HCT116 (cell line): ENCODE results near the gene SFTPA2. TPM values are rescaled to one million over a fixed set of nuclear protein-coding genes. Genes with fewer than 3 reads are reported as not detected.

ENCODE experiments used
- ATAC-seq: fragments of 200-7000 bp; cut with Tn5 transposase; 2 replicates; pipeline ENCODE4 v1.9.1; 2020; ENCODE audit warnings: mild to moderate bottlenecking, moderate library complexity
- BruUV-seq: library from RNA; stranded (reverse); fragments of 400-500 nt; replicated peaks from 2 replicates; lab custom pipeline; 2021; lab: Mats Ljungman, UMichigan
- CTCF ChIA-PET: fragments of 300-600 bp; sonication (Branson Sonifier 250); formaldehyde crosslinking; loops from one replicate; lab custom pipeline; 2021; ENCODE audit warnings: antibody characterized with exemption; lab: Charles Lee
- POLR2A ChIA-PET: fragments of 300-600, 350-600 bp; sonication (Branson Sonifier 250); formaldehyde crosslinking; loops from one replicate; lab custom pipeline; 2021; ENCODE audit warnings: antibody characterized with exemption; lab: Charles Lee
- RAD21 ChIA-PET, 2 experiments: fragments of 300-600 bp; sonication (Branson Sonifier 250); formaldehyde crosslinking; loops; one replicate each; lab custom pipeline; 2023; ENCODE audit warnings: low total read pairs in 2 of 2; ENCODE audit not compliant: uncharacterized antibody in 2 of 2, unreplicated experiment in 2 of 2, low non-redundant PET in 1 of 2; lab: Charles Lee
- DNase-seq: peaks from one replicate; pipeline ENCODE4 v3.0.0-alpha.2; 2010; ENCODE audit warnings: low read depth, low spot score
- H2AFZ ChIP-seq: fragments of 200-600 bp; shearing (Covaris generic), sonication (generic); 2 replicates; pipeline ENCODE4 v1.6.1; 2017; ENCODE audit warnings: low read depth, mixed run types, mixed read lengths, antibody characterized with exemption, low read length; ENCODE audit not compliant: poor library complexity, severe bottlenecking
- H3K27ac ChIP-seq: 2 replicates; pipeline ENCODE4 v1.5.1; 2012; ENCODE audit warnings: low read depth, low read length
- H3K27me3 ChIP-seq: fragments of 200-600 bp; sonication (generic); 2 replicates; pipeline ENCODE4 v1.6.1; 2016; ENCODE audit warnings: mixed run types, low read length, mixed read lengths; ENCODE audit not compliant: insufficient read depth
- H3K36me3 ChIP-seq, 2 experiments: fragments of 200-500 bp in 1 of 2; fragments of 200-600 bp in 1 of 2; sonication (Bioruptor generic) in 1 of 2; sonication (generic) in 1 of 2; 2 replicates each; pipeline versions ENCODE4 v1.5.1 to v1.6.1; 2014 to 2016; ENCODE audit warnings: low read length in 2 of 2, inconsistent platforms in 1 of 2, mixed read lengths in 1 of 2, mixed run types in 1 of 2; ENCODE audit not compliant: insufficient read depth in 2 of 2, control insufficient read depth in 1 of 2
- H3K4me1 ChIP-seq, 2 experiments: fragments of 200-600 bp in 1 of 2; sonication (generic) in 1 of 2; 2 replicates each; pipeline versions ENCODE4 v1.5.1 to v1.6.1; 2012 to 2017; ENCODE audit warnings: low read length in 2 of 2, inconsistent platforms in 1 of 2, mild to moderate bottlenecking in 1 of 2, mixed read lengths in 1 of 2, mixed run types in 1 of 2, moderate library complexity in 1 of 2; ENCODE audit not compliant: insufficient read depth in 2 of 2, control insufficient read depth in 1 of 2
- H3K4me2 ChIP-seq: fragments of 200-600 bp; sonication (generic); 2 replicates; pipeline ENCODE4 v1.6.1; 2017; ENCODE audit warnings: mixed run types, low read length, mixed read lengths
- H3K4me3 ChIP-seq, 2 experiments: fragments of 200-600 bp in 1 of 2; sonication (generic) in 1 of 2; replicated peaks in 1 of 2; 2 replicates each; pipeline ENCODE4 v1.5.1; 2011 to 2016; ENCODE audit warnings: low read length in 2 of 2, control low read depth in 1 of 2, low read depth in 1 of 2, mild to moderate bottlenecking in 1 of 2, mixed read lengths in 1 of 2, mixed run types in 1 of 2
- H3K79me2 ChIP-seq: fragments of 200-600 bp; sonication (generic); 2 replicates; pipeline ENCODE4 v1.6.1; 2017; ENCODE audit warnings: mild to moderate bottlenecking, mixed run types, low read length, moderate library complexity, mixed read lengths; ENCODE audit not compliant: insufficient read depth
- H3K9ac ChIP-seq: fragments of 200-600 bp; sonication (generic); 2 replicates; pipeline ENCODE4 v1.6.1; 2016; ENCODE audit warnings: low read length, mixed read lengths
- H3K9me2 ChIP-seq: fragments of 200-600 bp; sonication (generic), shearing (Covaris generic); 2 replicates; pipeline ENCODE4 v1.6.1; 2017; ENCODE audit warnings: mixed run types, mild to moderate bottlenecking, moderate library complexity; ENCODE audit not compliant: insufficient read depth
- H3K9me3 ChIP-seq, 2 experiments: fragments of 200-500 bp in 1 of 2; fragments of 200-600 bp in 1 of 2; sonication (Bioruptor generic) in 1 of 2; sonication (generic) in 1 of 2; 2 replicates each; pipeline ENCODE4 v1.6.1; 2014 to 2017; ENCODE audit warnings: low read length in 2 of 2, mixed read lengths in 2 of 2, inconsistent platforms in 1 of 2, low read depth in 1 of 2, mild to moderate bottlenecking in 1 of 2, mixed run types in 1 of 2, moderate library complexity in 1 of 2; ENCODE audit not compliant: control insufficient read depth in 1 of 2, insufficient read depth in 1 of 2
- H4K20me1 ChIP-seq: fragments of 200-600 bp; sonication (generic), shearing (Covaris generic); 2 replicates; pipeline ENCODE4 v1.6.1; 2017; ENCODE audit warnings: mixed run types, mild to moderate bottlenecking, moderate library complexity; ENCODE audit not compliant: insufficient read depth
- CTCF ChIP-seq, 3 experiments: fragments of 200-600 bp in 1 of 3; sonication (generic) in 1 of 3; IDR thresholded peaks in 2 of 3; conservative IDR thresholded peaks in 1 of 3; 2 replicates each; pipeline ENCODE4 v1.5.1; 2012 to 2017; ENCODE audit warnings: low read depth in 2 of 3, low read length in 2 of 3, antibody characterized with exemption in 1 of 3, borderline replicate concordance in 1 of 3, control low read depth in 1 of 3, mild to moderate bottlenecking in 1 of 3, mixed read lengths in 1 of 3, mixed run types in 1 of 3, moderate library complexity in 1 of 3; ENCODE audit not compliant: insufficient read depth in 1 of 3
- EZH2 ChIP-seq: fragments of 200-600 bp; sonication (generic); IDR thresholded peaks from 2 replicates; pipeline ENCODE4 v1.6.1; 2017; ENCODE audit warnings: antibody characterized with exemption, mixed run types
- POLR2A ChIP-seq: IDR thresholded peaks from 2 replicates; pipeline ENCODE4 v1.7.0; 2011; ENCODE audit warnings: borderline replicate concordance; ENCODE audit not compliant: insufficient read depth, insufficient read length; ENCODE audit errors: extremely low read depth
- RAD21 ChIP-seq: IDR thresholded peaks from 2 replicates; pipeline ENCODE4 v1.6.1; 2012; ENCODE audit warnings: low read depth, mild to moderate bottlenecking
- SRF ChIP-seq: IDR thresholded peaks from 2 replicates; pipeline ENCODE4 v1.6.1; 2012; ENCODE audit warnings: low read depth
- TCF7L2 ChIP-seq: IDR thresholded peaks from 2 replicates; pipeline ENCODE4 v1.7.0; 2011; ENCODE audit warnings: borderline replicate concordance, inconsistent platforms; ENCODE audit not compliant: insufficient read depth, insufficient read length; ENCODE audit errors: extremely low read depth
- intact Hi-C: fragments of 100-400 bp; cut with micrococcal nuclease; formaldehyde crosslinking; loops from 2 replicates; pipeline ENCODE4 v1.10.0; 2022
- total RNA-seq: library from RNA; stranded (reverse); gene quantifications from one replicate; pipeline ENCODE4 v1.2.1, GENCODE V29; 2021; ENCODE audit not compliant: unreplicated experiment
- TF ChIP-seq, protein P1 (sequence below): IDR thresholded peaks from 2 replicates; pipeline ENCODE4 v1.6.1; 2012

SFTPA2 gene
- total RNA-seq, 1 experiment from 2014 or later = 6.9 TPM

- H3K27me3 ChIP-seq = no peaks in the 10 kb centered on the region
- no peaks in the 10 kb centered on the region for H3K36me3 ChIP-seq
- H3K9ac ChIP-seq = no peak overlapping the region
- ChIA-PET RAD21 (no interaction called here), POLR2A (no interaction called here), CTCF (no interaction called here)
- H3K4me2 ChIP-seq = no peak overlapping the region
- no peak overlapping the region for H3K4me3 ChIP-seq
- no peaks in the 10 kb centered on the region for H3K79me2 ChIP-seq
- intact Hi-C loops = loop anchor here (1.0 to 10.0 kb wide), 3 partner anchors 47 to 483 kb away; no protein-coding TSS in a partner anchor
- DNase-seq = peak; percentile 34
- no peaks in the 10 kb centered on the region for H4K20me1 ChIP-seq
- H3K27ac ChIP-seq = no peak overlapping the region
- ATAC-seq = peak; percentile 98
- H3K9me3 ChIP-seq = no peaks in the 10 kb centered on the region
- no peaks in the 10 kb centered on the region for H3K4me1 ChIP-seq
- no peaks in the 10 kb centered on the region for H3K9me2 ChIP-seq
- BruUV-seq = no TSS peak
- H2AFZ ChIP-seq = peak overlapping the region; percentile 64
- TF ChIP-seq EZH2 (no peak), CTCF (IDR thresholded peaks at IDR 0.05 in 2 of 3, conservative IDR thresholded peaks at IDR 0.05 in 1 of 3; ENCODE audit: borderline replicate concordance in 1 of 3, insufficient read depth in 1 of 3, low read depth in 2 of 3, low read length in 2 of 3) (peak; percentile 82 to 95 (median 94)), SRF (no peak), TCF7L2 (peak; percentile 17), POLR2A (no peak), RAD21 (peak; percentile 83)
- TF ChIP-seq, protein P1, sequence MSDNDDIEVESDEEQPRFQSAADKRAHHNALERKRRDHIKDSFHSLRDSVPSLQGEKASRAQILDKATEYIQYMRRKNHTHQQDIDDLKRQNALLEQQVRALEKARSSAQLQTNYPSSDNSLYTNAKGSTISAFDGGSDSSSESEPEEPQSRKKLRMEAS = 0 out of 2 replicates have a peak, but pooled peaks have one; percentile 43
- TF ChIP-seq, all 23 proteins: peak for 4
These were observed 2.0 kb upstream of the SFTPA2 start for GRCh38 chr10:79562135-79562756.
